OCI-LY3 (cell line): ENCODE data around the gene CCSER1.

Source experiments
- H2AFZ ChIP-seq: fragments of 200-600, 300-600 bp; shearing (Covaris generic); 2 replicates; pipeline ENCODE4 v1.6.0; 2014; ENCODE audit warnings: antibody characterized with exemption, low read depth, low read length
- H3K27ac ChIP-seq: fragments of 200-600, 300-600 bp; sonication (generic); 2 replicates; pipeline ENCODE4 v1.5.1; 2014; ENCODE audit warnings: mild to moderate bottlenecking, low read length, moderate library complexity, mixed read lengths
- H3K27me3 ChIP-seq: fragments of 200-600, 300-600 bp; sonication (generic); 2 replicates; pipeline ENCODE4 v1.6.1; 2014; ENCODE audit warnings: low read depth, low read length, mixed read lengths
- H3K36me3 ChIP-seq: fragments of 200-600, 300-600 bp; sonication (generic); replicated peaks from 2 replicates; pipeline ENCODE3; 2014; ENCODE audit warnings: low read depth, low read length, mixed read lengths
- H3K4me1 ChIP-seq: fragments of 300-600, 200-600 bp; sonication (generic); 2 replicates; pipeline ENCODE4 v1.6.1; 2014; ENCODE audit warnings: low read length, mixed read lengths
- H3K4me2 ChIP-seq: fragments of 200-600, 300-600 bp; sonication (generic); 2 replicates; pipeline ENCODE4 v1.6.1; 2014; ENCODE audit warnings: low read length, mixed read lengths
- H3K4me3 ChIP-seq: fragments of 300-600, 200-600 bp; sonication (generic); 2 replicates; pipeline ENCODE4 v1.5.1; 2014; ENCODE audit warnings: antibody characterized with exemption, mild to moderate bottlenecking, low read length, moderate library complexity
- H3K79me2 ChIP-seq: fragments of 300-600, 200-600 bp; shearing (Covaris generic); 2 replicates; pipeline ENCODE4 v1.6.1; 2014; ENCODE audit warnings: mild to moderate bottlenecking, low read length, mixed read lengths
- H3K9ac ChIP-seq: fragments of 300-600, 200-600 bp; shearing (Covaris generic); 2 replicates; pipeline ENCODE4 v1.6.0; 2014; ENCODE audit warnings: mild to moderate bottlenecking, low read length, moderate library complexity
- H3K9me3 ChIP-seq: fragments of 200-600, 300-600 bp; shearing (Covaris generic); 2 replicates; pipeline ENCODE4 v1.6.1; 2014; ENCODE audit warnings: low read length, mixed read lengths; ENCODE audit not compliant: insufficient read depth
- H4K20me1 ChIP-seq: fragments of 200-600, 300-600 bp; sonication (generic); 2 replicates; pipeline ENCODE4 v1.6.1; 2016; ENCODE audit warnings: low read length, mixed read lengths; ENCODE audit not compliant: insufficient read depth
- CTCF ChIP-seq: fragments of 200-600, 300-600 bp; sonication (generic); IDR thresholded peaks from 2 replicates; pipeline ENCODE4 v1.5.1; 2014; ENCODE audit warnings: antibody characterized with exemption, low read length, low read depth
- EZH2phosphoT487 ChIP-seq: fragments of 200-600 bp; shearing (Covaris generic); IDR thresholded peaks from 2 replicates; pipeline ENCODE4 v1.6.1; 2018; ENCODE audit warnings: antibody characterized with exemption, mixed run types, low read depth

Gene CCSER1

GRCh38 chr4:90234916-90235547 lies 107.8 kb downstream of the CCSER1 start:
- TF ChIP-seq CTCF, result no peak
- TF ChIP-seq EZH2phosphoT487, result no peak

GRCh38 chr4:90237751-90238530 lies 110.7 kb downstream of the CCSER1 start:
- Histone ChIP-seq H2AFZ (no peak overlapping the region), H3K4me1 (no peaks in the 10 kb centered on the region), H3K9ac (no peak overlapping the region), H3K36me3 (no peaks in the 10 kb centered on the region), H3K4me3 (no peak overlapping the region), H3K79me2 (no peaks in the 10 kb centered on the region), H3K27me3 (no peaks in the 10 kb centered on the region), H3K9me3 (no peaks in the 10 kb centered on the region), H4K20me1 (no peaks in the 10 kb centered on the region), H3K27ac (no peak overlapping the region), H3K4me2 (no peak overlapping the region)
- TF ChIP-seq EZH2phosphoT487 (no peak), CTCF (no peak)

More at GRCh38 chr4:90234916-90235547, 107.8 kb downstream of the CCSER1 start:
- Histone ChIP-seq H3K4me1 (no peaks in the 10 kb centered on the region), H3K4me3 (no peak overlapping the region), H3K27ac (no peak overlapping the region), H3K4me2 (no peak overlapping the region), H3K9me3 (no peaks in the 10 kb centered on the region), H3K36me3 (no peaks in the 10 kb centered on the region), H3K27me3 (no peaks in the 10 kb centered on the region), H3K79me2 (no peaks in the 10 kb centered on the region), H4K20me1 (no peaks in the 10 kb centered on the region), H3K9ac (no peak overlapping the region), H2AFZ (no peak overlapping the region)

GRCh38 chr4:90240333-90240732 lies 113.1 kb downstream of the CCSER1 start:
- no peaks in the 10 kb centered on the region for H3K4me1 ChIP-seq
- H3K27ac ChIP-seq, result no peak overlapping the region

More at GRCh38 chr4:90240333-90240732, 113.1 kb downstream of the CCSER1 start:
- Histone ChIP-seq H3K27me3 (no peaks in the 10 kb centered on the region), H4K20me1 (no peaks in the 10 kb centered on the region), H3K79me2 (no peaks in the 10 kb centered on the region), H3K4me3 (no peak overlapping the region), H3K9ac (no peak overlapping the region), H3K4me2 (no peak overlapping the region), H2AFZ (no peak overlapping the region), H3K9me3 (no peaks in the 10 kb centered on the region), H3K36me3 (no peaks in the 10 kb centered on the region)
- no peak for TF ChIP-seq EZH2phosphoT487
- TF ChIP-seq CTCF, result no peak
